Activated CD8-positive, alpha-beta T cell treated with anti-CD3 and anti-CD28 coated beads, Interleukin-2, amount 10 ng/mL, durations not matched to agents 7 days and 5 days (primary cell): Measurements from ENCODE around the gene ITGB2. TPM values are rescaled to one million over a fixed set of nuclear protein-coding genes. Genes with fewer than 3 reads are reported as not detected.

ENCODE experiments used
- ATAC-seq: fragments of 150-1000 bp; cut with Tn5 transposase; one replicate; pipeline ENCODE4 v1.10.0; 2021; ENCODE audit warnings: moderate library complexity
- CTCF ChIA-PET: fragments of 350-600 bp; sonication (Branson Sonifier 250); formaldehyde crosslinking; loops from one replicate; lab custom pipeline; 2021; ENCODE audit warnings: antibody characterized with exemption; lab: Charles Lee
- POLR2A ChIA-PET: fragments of 350-600 bp; sonication (Branson Sonifier 250); formaldehyde crosslinking; loops from one replicate; lab custom pipeline; 2021; ENCODE audit warnings: antibody characterized with exemption; lab: Charles Lee
- DNase-seq: peaks from one replicate; pipeline ENCODE4 v3.0.0-alpha.2; 2020
- H3K27ac Mint-ChIP-seq: one replicate; pipeline ENCODE4 v1.8.0; 2021; ENCODE audit warnings: mild to moderate bottlenecking, mixed read lengths
- H3K27me3 Mint-ChIP-seq: one replicate; pipeline ENCODE4 v1.8.0; 2021; ENCODE audit warnings: low read depth, mixed read lengths
- H3K36me3 Mint-ChIP-seq: one replicate; pipeline ENCODE4 v1.8.0; 2021; ENCODE audit warnings: low read depth, mixed read lengths
- H3K4me1 Mint-ChIP-seq: one replicate; pipeline ENCODE4 v1.8.0; 2021; ENCODE audit warnings: low read depth, mixed read lengths
- H3K4me3 Mint-ChIP-seq: one replicate; pipeline ENCODE4 v1.8.0; 2021; ENCODE audit warnings: mild to moderate bottlenecking, mixed read lengths
- H3K9me3 Mint-ChIP-seq: one replicate; pipeline ENCODE4 v1.8.0; 2022; ENCODE audit warnings: mixed read lengths; ENCODE audit not compliant: insufficient read depth
- total RNA-seq, 2 experiments: library from RNA; stranded (reverse); gene quantifications; one replicate each; pipeline ENCODE4 v1.2.3, GENCODE V29; 2021

Gene ITGB2
- total RNA-seq, 2 experiments from 2014 or later: 503 to 530 TPM

- ChIA-PET CTCF (interaction anchor here (1.0 to 2.1 kb wide), 6 partner anchors 11 to 199 kb away, joined by 3 to 16 read pairs (median 6); partner anchors contain the start of gene UBE2G2), POLR2A (interaction anchor here (1.0 kb wide), 1 partner anchor 139 kb away, joined by 3 read pairs; no protein-coding TSS in a partner anchor)
- H3K4me1 Mint-ChIP-seq: peaks cover 48% of the 10 kb centered on the region
- DNase-seq: no peak
- H3K27me3 Mint-ChIP-seq: no peaks in the 10 kb centered on the region
- ATAC-seq: no peak
- H3K36me3 Mint-ChIP-seq: peaks cover 14% of the 10 kb centered on the region
- H3K27ac Mint-ChIP-seq: peak overlapping the region; percentile 84
- H3K4me3 Mint-ChIP-seq: peak overlapping the region; percentile 86
- H3K9me3 Mint-ChIP-seq: no peaks in the 10 kb centered on the region
Measured at GRCh38 chr21:44938772-44939531, 18.3 kb upstream of the ITGB2 start.

- DNase-seq (no peak), ATAC-seq (no peak)
- Mint-ChIP-seq H3K27ac (no peak overlapping the region), H3K36me3 (peaks cover 3% of the 10 kb centered on the region), H3K9me3 (no peaks in the 10 kb centered on the region), H3K27me3 (no peaks in the 10 kb centered on the region), H3K4me1 (peaks cover 33% of the 10 kb centered on the region), H3K4me3 (no peak overlapping the region)
- ChIA-PET CTCF (interaction anchor here (1.3 to 8.1 kb wide), 2 partner anchors 19 to 134 kb away, joined by 6 to 81 read pairs; partner anchors contain the start of gene UBE2G2), POLR2A (no interaction called here)
Measured at GRCh38 chr21:44935533-44935927, 14.8 kb upstream of the ITGB2 start.

GRCh38 chr21:44934797-44935532 lies 14.3 kb upstream of the ITGB2 start:
- peaks cover 37% of the 10 kb centered on the region for H3K4me1 Mint-ChIP-seq
- ChIA-PET CTCF (interaction anchor here (0.7 to 8.1 kb wide), 5 partner anchors 18 to 204 kb away, joined by 3 to 81 read pairs (median 6); partner anchors contain the start of gene UBE2G2), POLR2A (no interaction called here)
- H3K4me3 Mint-ChIP-seq: no peak overlapping the region
- H3K27me3 Mint-ChIP-seq: no peaks in the 10 kb centered on the region
- no peak overlapping the region for H3K27ac Mint-ChIP-seq
- no peak for ATAC-seq
- no peak for DNase-seq
- peaks cover 3% of the 10 kb centered on the region for H3K36me3 Mint-ChIP-seq
- no peaks in the 10 kb centered on the region for H3K9me3 Mint-ChIP-seq

GRCh38 chr21:44934276-44934675 lies 13.6 kb upstream of the ITGB2 start:
- POLR2A ChIA-PET: no interaction called here
- Mint-ChIP-seq H3K27ac (no peak overlapping the region), H3K9me3 (no peaks in the 10 kb centered on the region), H3K4me3 (no peak overlapping the region), H3K36me3 (peaks cover 3% of the 10 kb centered on the region), H3K27me3 (no peaks in the 10 kb centered on the region), H3K4me1 (peaks cover 43% of the 10 kb centered on the region)
- DNase-seq: no peak
- ATAC-seq: no peak
- CTCF ChIA-PET: interaction anchor here (0.7 to 8.1 kb wide), 6 partner anchors 18 to 204 kb away, joined by 3 to 81 read pairs (median 4); partner anchors contain the start of gene UBE2G2

- Mint-ChIP-seq H3K4me3 (no peak overlapping the region), H3K9me3 (no peaks in the 10 kb centered on the region), H3K36me3 (peaks cover 7% of the 10 kb centered on the region), H3K27me3 (no peaks in the 10 kb centered on the region), H3K4me1 (peaks cover 43% of the 10 kb centered on the region), H3K27ac (no peak overlapping the region)
- POLR2A ChIA-PET: no interaction called here
- ATAC-seq (no peak), DNase-seq (no peak)
- CTCF ChIA-PET: interaction anchor here (0.9 to 8.1 kb wide), 6 partner anchors 8 to 141 kb away, joined by 3 to 81 read pairs (median 22); partner anchors contain the start of genes ITGB2 and UBE2G2
Measured at GRCh38 chr21:44933918-44934260, 13.2 kb upstream of the ITGB2 start.

GRCh38 chr21:44933199-44933917 lies 12.7 kb upstream of the ITGB2 start:
- Mint-ChIP-seq H3K4me3 (peak overlapping the region; percentile 12), H3K27ac (no peak overlapping the region), H3K9me3 (no peaks in the 10 kb centered on the region), H3K4me1 (peaks cover 42% of the 10 kb centered on the region), H3K36me3 (peaks cover 7% of the 10 kb centered on the region), H3K27me3 (no peaks in the 10 kb centered on the region)
- ATAC-seq: no peak
- ChIA-PET POLR2A (interaction anchor here (1.3 to 3.1 kb wide), 5 partner anchors 13 to 60 kb away, joined by 3 to 26 read pairs (median 9); partner anchors contain the start of genes ITGB2 and PTTG1IP), CTCF (interaction anchor here (0.9 to 8.1 kb wide), 11 partner anchors 9 to 423 kb away, joined by 3 to 81 read pairs (median 4); partner anchors contain the start of genes ITGB2, SUMO3 and UBE2G2)
- no peak for DNase-seq

GRCh38 chr21:44932408-44933181 lies 11.9 kb upstream of the ITGB2 start:
- DNase-seq (peak; percentile 76), ATAC-seq (peak; percentile 66)
- Mint-ChIP-seq H3K4me1 (peaks cover 47% of the 10 kb centered on the region), H3K4me3 (peak overlapping the region; percentile 78), H3K36me3 (peaks cover 7% of the 10 kb centered on the region), H3K27me3 (no peaks in the 10 kb centered on the region), H3K9me3 (no peaks in the 10 kb centered on the region), H3K27ac (peak overlapping the region; percentile 67)
- CTCF ChIA-PET: interaction anchor here (0.7 to 8.1 kb wide), 20 partner anchors 9 to 423 kb away, joined by 3 to 81 read pairs (median 4); partner anchors contain the start of genes ITGB2, SUMO3 and UBE2G2
- POLR2A ChIA-PET: interaction anchor here (1.0 to 3.1 kb wide), 6 partner anchors 12 to 131 kb away, joined by 3 to 26 read pairs (median 8); partner anchors contain the start of genes ITGB2, PTTG1IP and UBE2G2

GRCh38 chr21:44931501-44932407 lies 11.1 kb upstream of the ITGB2 start:
- Mint-ChIP-seq H3K4me1 (peaks cover 54% of the 10 kb centered on the region), H3K9me3 (no peaks in the 10 kb centered on the region), H3K36me3 (peaks cover 7% of the 10 kb centered on the region), H3K27me3 (no peaks in the 10 kb centered on the region), H3K27ac (peak overlapping the region; percentile 86), H3K4me3 (peak overlapping the region; percentile 78)
- ATAC-seq (no peak), DNase-seq (no peak)
- ChIA-PET CTCF (interaction anchor here (0.7 to 8.1 kb wide), 18 partner anchors 10 to 422 kb away, joined by 3 to 81 read pairs (median 4); partner anchors contain the start of genes ITGB2, SUMO3 and UBE2G2), POLR2A (interaction anchor here (1.0 to 3.1 kb wide), 8 partner anchors 11 to 130 kb away, joined by 3 to 26 read pairs (median 8); partner anchors contain the start of genes ITGB2, PTTG1IP and UBE2G2)

- peak overlapping the region; percentile 86 for H3K27ac Mint-ChIP-seq
- POLR2A ChIA-PET: interaction anchor here (1.5 to 3.1 kb wide), 4 partner anchors 10 to 58 kb away, joined by 7 to 26 read pairs (median 11); partner anchors contain the start of genes ITGB2 and PTTG1IP
- peaks cover 60% of the 10 kb centered on the region for H3K4me1 Mint-ChIP-seq
- no peaks in the 10 kb centered on the region for H3K9me3 Mint-ChIP-seq
- peak overlapping the region; percentile 78 for H3K4me3 Mint-ChIP-seq
- peaks cover 7% of the 10 kb centered on the region for H3K36me3 Mint-ChIP-seq
- DNase-seq (peak; percentile 54), ATAC-seq (no peak)
- no peaks in the 10 kb centered on the region for H3K27me3 Mint-ChIP-seq
- CTCF ChIA-PET: interaction anchor here (1.3 to 8.1 kb wide), 5 partner anchors 11 to 130 kb away, joined by 3 to 81 read pairs (median 43); partner anchors contain the start of genes ITGB2 and UBE2G2
Measured at GRCh38 chr21:44931137-44931500, 10.4 kb upstream of the ITGB2 start.
